Adipocyte (in vitro differentiated cells): Measurements from ENCODE around the gene WFIKKN1.

Experiments used
- DNase-seq: peaks from one replicate; pipeline ENCODE4 v3.0.0-alpha.2; 2015; ENCODE audit warnings: low read depth
- H3K27me3 ChIP-seq: replicated peaks from 2 replicates; pipeline ENCODE4 v1.7.0; 2013; ENCODE audit warnings: mild to moderate bottlenecking, low read length, moderate library complexity; ENCODE audit not compliant: control insufficient read depth, insufficient read depth
- H3K36me3 ChIP-seq: 2 replicates; pipeline ENCODE4 v1.7.0; 2013; ENCODE audit warnings: low read length, mild to moderate bottlenecking, moderate library complexity; ENCODE audit not compliant: control insufficient read depth, insufficient read depth, severe bottlenecking
- H3K4me1 ChIP-seq: 2 replicates; pipeline ENCODE4 v1.7.0; 2013; ENCODE audit warnings: mild to moderate bottlenecking, low read length, moderate library complexity; ENCODE audit not compliant: control insufficient read depth, insufficient read depth
- H3K4me3 ChIP-seq: 2 replicates; pipeline ENCODE4 v1.7.0; 2013; ENCODE audit warnings: mild to moderate bottlenecking, low read length, moderate library complexity
- H3K9ac ChIP-seq: 2 replicates; pipeline ENCODE4 v1.7.0; 2013; ENCODE audit warnings: mild to moderate bottlenecking, low read length, moderate library complexity
- H3K9me3 ChIP-seq: 2 replicates; pipeline ENCODE4 v1.7.0; 2013; ENCODE audit warnings: mild to moderate bottlenecking, low read length, moderate library complexity; ENCODE audit not compliant: control insufficient read depth

Gene WFIKKN1

DNA sequence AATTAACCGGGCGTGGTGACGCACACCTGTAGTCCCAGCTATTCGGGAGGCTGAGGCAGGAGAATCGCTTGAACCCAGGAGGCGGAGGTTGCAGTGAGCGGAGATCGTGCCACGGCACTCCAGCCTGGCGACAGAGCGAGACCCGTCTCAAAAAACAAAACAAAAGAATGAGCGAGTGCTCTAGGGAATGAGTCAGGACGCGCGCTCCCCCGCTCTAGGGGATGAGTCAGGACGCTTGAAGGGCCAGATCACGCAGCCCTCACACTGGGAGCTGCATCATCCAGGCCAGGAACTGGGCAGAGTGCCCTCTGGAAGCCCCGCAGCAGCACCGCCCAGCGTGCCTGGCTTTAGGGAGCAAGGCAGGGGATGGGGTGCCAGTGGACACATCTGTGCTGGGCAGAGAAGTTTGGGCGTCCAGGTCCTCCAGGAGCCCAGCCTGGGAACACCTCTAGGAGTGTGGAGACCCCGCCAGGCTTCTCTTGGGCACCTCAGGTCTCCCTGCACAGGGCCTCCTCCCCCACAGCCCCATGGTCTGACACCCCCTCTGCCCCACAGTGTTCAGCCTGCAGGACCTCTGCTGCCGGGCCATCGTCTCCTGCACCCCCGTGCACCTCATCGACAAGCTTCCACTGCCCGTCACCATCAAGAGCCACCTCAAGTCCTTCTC is 3.9 kb upstream of the WFIKKN1 start:
- no peaks in the 10 kb centered on the region for H3K9me3 ChIP-seq
- peaks cover 11% of the 10 kb centered on the region for H3K36me3 ChIP-seq
- peak; percentile 98 for DNase-seq
- no peak overlapping the region for H3K4me3 ChIP-seq
- peaks cover 27% of the 10 kb centered on the region for H3K4me1 ChIP-seq
- no peaks in the 10 kb centered on the region for H3K27me3 ChIP-seq
- H3K9ac ChIP-seq, result peak overlapping the region; percentile 39

DNA sequence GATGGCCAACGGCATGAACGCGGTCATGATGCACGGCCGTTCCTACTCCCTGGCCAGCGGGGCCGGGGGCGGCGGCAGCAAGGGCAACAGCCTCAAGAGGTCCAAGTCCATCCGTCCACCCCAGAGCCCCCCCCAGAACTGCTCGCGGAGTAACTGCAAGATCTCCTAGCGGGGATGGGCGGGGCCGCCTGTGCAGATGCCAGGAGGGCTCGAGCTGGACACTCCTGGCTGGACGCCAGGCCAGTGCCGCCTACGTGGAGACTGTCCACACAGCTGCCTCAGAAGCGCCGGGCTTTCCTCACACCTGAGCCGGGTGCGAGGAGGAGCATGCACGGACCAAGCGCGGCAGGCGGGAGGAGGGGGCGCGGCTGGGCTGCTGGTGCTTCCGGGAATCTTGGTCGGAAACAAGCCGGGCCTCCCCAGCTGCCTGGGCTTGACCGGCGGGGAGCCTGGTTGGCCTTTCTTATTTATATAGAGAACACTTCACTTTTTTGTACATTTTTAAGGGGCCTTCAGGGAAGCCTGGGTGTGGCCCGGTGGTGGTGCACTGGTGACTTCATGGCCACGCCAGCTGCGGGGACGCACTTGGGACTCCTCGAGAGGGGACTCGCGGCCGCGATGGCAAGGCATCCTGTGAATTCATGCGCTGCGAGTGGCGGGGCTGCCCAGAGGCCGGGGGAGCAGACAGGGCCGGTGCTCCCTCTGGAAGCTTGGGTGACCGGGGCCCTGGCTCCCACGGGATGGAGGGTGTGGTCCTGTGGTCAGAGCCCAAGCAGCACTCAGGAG is 3.1 kb upstream of the WFIKKN1 start:
- no peaks in the 10 kb centered on the region for H3K27me3 ChIP-seq
- H3K9ac ChIP-seq, result no peak overlapping the region
- peaks cover 11% of the 10 kb centered on the region for H3K36me3 ChIP-seq
- H3K4me3 ChIP-seq, result no peak overlapping the region
- no peak for DNase-seq
- H3K9me3 ChIP-seq, result no peaks in the 10 kb centered on the region
- H3K4me1 ChIP-seq, result peaks cover 25% of the 10 kb centered on the region

DNA sequence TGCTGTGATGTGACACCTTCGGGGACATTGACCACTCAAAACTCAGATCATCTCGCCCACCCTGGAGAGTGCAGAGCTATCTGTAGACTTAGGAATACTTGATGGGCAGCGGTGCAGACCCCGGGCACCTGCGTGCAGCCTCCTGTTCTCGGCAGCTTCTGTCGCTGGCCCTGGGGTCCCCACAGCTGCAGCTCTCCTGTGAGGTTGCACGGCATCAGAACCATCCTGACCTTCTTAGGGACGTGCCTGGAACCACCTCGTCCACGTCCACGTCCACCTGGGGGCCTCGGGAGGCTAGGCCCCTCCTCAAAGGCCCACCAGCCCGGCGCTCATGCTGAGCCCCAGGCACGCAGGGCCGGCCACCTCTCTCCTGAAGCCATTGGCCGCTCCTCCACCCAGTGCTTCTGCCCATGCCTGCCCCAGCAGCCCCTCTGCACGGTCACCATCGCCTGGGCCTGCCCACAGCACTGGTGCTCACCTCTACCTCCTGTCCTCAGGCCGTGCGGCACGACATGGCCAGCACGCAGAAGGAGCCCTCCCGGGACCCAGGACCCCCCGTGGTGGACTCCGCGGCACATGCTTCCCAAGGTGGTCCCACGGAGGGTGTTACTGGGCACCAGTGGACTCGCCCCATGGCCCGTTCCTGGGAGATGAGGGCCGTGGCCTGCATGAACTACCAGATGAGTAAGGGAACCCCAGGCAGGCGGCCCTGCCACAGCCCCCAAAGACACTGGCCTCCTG is 2.3 kb upstream of the WFIKKN1 start:
- H3K9me3 ChIP-seq, result no peaks in the 10 kb centered on the region
- no peak for DNase-seq
- H3K9ac ChIP-seq, result no peak overlapping the region
- H3K36me3 ChIP-seq, result peaks cover 11% of the 10 kb centered on the region
- H3K4me3 ChIP-seq, result no peak overlapping the region
- H3K27me3 ChIP-seq, result no peaks in the 10 kb centered on the region
- H3K4me1 ChIP-seq, result peaks cover 22% of the 10 kb centered on the region

DNA sequence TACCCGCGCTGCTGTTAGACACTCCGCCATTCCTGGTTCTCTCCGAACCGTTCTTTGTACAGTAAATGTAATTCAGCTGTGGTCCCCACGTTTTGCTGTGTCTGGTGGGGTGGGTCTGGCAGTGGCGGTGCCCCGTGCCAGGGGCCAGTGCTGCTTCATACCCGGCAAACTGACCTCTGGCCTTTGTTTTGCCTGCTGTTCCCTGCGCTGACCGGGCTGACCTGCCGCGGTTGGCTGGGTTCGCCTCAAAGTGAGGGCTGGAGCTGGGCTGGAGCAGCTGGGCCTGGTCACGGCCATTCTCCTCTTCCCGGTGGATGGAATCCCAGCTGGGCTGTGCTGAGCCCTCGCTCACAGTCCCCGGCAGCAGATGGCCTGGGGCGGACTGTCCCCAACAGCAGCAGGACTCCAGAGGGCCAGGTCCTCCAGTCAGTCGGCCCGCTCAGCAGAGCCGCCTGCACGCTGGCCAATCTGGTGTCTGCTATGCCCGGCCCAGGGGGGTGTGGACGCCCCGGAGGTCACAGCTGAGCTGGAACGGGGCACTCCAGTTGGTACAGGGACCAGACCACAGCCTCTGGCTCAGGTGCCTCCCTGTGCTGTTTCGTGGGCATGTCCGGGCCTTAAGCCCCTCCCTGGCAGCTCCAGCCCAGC is 1.5 kb upstream of the WFIKKN1 start:
- Histone ChIP-seq H3K9ac (no peak overlapping the region), H3K27me3 (no peaks in the 10 kb centered on the region), H3K36me3 (peaks cover 16% of the 10 kb centered on the region), H3K4me3 (no peak overlapping the region), H3K4me1 (peaks cover 22% of the 10 kb centered on the region), H3K9me3 (no peaks in the 10 kb centered on the region)
- DNase-seq, result no peak

DNA sequence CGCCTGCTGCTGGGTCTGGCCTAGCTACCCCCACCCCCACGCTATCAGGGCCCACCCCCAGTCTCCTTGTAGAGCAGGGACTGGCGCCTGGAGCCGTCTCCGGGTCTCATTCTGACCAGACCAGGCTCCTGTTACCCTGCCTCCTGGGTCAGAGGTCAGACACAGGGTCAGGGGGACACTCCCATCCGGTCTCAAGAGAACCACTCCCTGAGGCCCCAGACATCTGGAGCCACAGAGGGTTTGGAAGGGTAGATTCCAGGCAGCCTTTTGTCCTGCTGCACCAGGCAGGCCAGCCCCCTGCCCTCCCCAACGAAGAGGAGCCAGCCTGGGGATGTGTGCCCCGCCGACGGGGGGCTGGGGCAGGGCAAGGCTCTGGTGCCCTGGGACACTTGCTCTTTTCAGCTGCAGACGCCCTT is 944 bp upstream of the WFIKKN1 start:
- H3K9ac ChIP-seq, result peak overlapping the region; percentile 29
- no peaks in the 10 kb centered on the region for H3K9me3 ChIP-seq
- H3K36me3 ChIP-seq, result peaks cover 16% of the 10 kb centered on the region
- H3K27me3 ChIP-seq, result no peaks in the 10 kb centered on the region
- peaks cover 22% of the 10 kb centered on the region for H3K4me1 ChIP-seq
- DNase-seq, result no peak
- no peak overlapping the region for H3K4me3 ChIP-seq

DNA sequence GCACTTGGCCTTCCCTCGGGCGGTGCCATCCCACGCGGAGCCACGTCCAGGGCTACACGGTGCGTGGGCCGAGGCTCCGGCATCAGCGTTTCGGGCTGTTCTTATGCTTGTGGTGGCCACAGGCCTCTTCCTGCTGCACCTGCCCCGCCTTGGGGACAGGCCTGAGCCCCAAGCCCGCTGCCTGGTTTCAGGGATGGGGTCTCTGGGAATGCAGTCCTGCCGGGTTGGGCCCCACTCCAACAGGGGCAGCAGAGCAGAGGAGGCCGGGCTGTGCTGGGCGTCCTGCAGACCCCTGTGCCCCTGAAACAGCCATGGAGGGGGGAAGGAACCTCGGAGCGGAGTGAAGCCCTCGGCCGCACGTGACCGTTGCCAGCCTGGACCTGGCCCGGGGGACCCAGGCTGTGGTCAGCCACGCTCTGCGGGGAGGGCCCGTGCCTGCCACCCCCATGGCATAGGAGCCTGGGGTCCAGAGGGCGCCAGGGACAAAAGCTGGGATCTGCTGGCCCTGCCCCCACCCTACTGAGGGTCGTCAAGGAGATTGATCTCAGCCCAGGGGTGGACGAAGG is 453 bp upstream of the WFIKKN1 start:
- Histone ChIP-seq H3K36me3 (peaks cover 16% of the 10 kb centered on the region), H3K4me3 (no peak overlapping the region), H3K9me3 (no peaks in the 10 kb centered on the region), H3K4me1 (peaks cover 22% of the 10 kb centered on the region), H3K27me3 (no peaks in the 10 kb centered on the region), H3K9ac (peak overlapping the region; percentile 29)
- no peak for DNase-seq

DNA sequence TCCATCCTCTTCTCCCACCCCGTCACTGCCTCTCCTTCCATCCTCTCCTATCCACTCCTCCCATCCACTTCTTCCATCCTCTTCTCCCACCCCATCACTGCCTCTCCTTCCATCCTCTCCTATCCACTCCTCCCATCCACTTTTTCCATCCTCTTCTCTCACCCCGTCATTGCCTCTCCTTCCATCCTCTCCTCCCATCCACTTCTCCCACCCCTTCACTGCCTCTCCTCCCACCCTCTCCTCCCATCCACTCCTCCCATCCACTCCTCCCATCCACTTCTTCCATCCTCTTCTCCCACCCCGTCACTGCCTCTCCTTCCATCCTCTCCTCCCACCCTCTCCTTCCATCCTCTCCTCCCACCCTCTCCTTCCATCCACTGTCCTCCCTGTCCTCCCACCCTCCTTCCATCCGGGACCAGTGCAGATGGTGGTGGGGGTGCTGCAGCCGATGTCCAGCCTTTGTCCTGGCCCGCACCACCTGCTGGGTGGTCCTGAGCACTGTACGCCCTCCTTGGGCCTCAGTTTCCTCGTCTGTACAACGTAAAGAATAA is 1.1 kb downstream of the WFIKKN1 start:
- Histone ChIP-seq H3K27me3 (no peaks in the 10 kb centered on the region), H3K9me3 (no peaks in the 10 kb centered on the region), H3K4me3 (no peak overlapping the region), H3K36me3 (peaks cover 16% of the 10 kb centered on the region), H3K9ac (no peak overlapping the region), H3K4me1 (peaks cover 14% of the 10 kb centered on the region)
- no peak for DNase-seq

DNA sequence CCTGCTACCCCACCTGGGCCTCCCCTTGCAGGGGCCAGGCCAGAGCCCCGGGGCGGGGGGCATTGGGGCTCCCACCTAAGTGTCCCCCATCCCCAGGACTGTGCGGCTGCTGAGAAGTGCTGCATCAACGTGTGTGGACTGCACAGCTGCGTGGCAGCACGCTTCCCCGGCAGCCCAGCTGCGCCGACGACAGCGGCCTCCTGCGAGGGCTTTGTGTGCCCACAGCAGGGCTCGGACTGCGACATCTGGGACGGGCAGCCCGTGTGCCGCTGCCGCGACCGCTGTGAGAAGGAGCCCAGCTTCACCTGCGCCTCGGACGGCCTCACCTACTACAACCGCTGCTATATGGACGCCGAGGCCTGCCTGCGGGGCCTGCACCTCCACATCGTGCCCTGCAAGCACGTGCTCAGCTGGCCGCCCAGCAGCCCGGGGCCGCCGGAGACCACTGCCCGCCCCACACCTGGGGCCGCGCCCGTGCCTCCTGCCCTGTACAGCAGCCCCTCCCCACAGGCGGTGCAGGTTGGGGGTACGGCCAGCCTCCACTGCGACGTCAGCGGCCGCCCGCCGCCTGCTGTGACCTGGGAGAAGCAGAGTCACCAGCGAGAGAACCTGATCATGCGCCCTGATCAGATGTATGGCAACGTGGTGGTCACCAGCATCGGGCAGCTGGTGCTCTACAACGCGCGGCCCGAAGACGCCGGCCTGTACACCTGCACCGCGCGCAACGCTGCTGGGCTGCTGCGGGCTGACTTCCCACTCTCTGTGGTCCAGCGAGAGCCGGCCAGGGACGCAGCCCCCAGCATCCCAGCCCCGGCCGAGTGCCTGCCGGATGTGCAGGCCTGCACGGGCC is 1.9 kb downstream of the WFIKKN1 start:
- H3K36me3 ChIP-seq, result peaks cover 12% of the 10 kb centered on the region
- H3K27me3 ChIP-seq, result no peaks in the 10 kb centered on the region
- H3K9ac ChIP-seq, result no peak overlapping the region
- no peak overlapping the region for H3K4me3 ChIP-seq
- H3K4me1 ChIP-seq, result peaks cover 14% of the 10 kb centered on the region
- DNase-seq, result no peak
- no peaks in the 10 kb centered on the region for H3K9me3 ChIP-seq

DNA sequence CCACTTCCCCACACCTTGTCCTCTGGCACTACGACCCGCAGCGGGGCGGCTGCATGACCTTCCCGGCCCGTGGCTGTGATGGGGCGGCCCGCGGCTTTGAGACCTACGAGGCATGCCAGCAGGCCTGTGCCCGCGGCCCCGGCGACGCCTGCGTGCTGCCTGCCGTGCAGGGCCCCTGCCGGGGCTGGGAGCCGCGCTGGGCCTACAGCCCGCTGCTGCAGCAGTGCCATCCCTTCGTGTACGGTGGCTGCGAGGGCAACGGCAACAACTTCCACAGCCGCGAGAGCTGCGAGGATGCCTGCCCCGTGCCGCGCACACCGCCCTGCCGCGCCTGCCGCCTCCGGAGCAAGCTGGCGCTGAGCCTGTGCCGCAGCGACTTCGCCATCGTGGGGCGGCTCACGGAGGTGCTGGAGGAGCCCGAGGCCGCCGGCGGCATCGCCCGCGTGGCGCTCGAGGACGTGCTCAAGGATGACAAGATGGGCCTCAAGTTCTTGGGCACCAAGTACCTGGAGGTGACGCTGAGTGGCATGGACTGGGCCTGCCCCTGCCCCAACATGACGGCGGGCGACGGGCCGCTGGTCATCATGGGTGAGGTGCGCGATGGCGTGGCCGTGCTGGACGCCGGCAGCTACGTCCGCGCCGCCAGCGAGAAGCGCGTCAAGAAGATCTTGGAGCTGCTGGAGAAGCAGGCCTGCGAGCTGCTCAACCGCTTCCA is 2.7 kb downstream of the WFIKKN1 start:
- H3K4me1 ChIP-seq, result peaks cover 14% of the 10 kb centered on the region
- no peak overlapping the region for H3K4me3 ChIP-seq

More for the DNA sequence above, 2.7 kb downstream of the WFIKKN1 start:
- H3K9me3 ChIP-seq, result no peaks in the 10 kb centered on the region
- peaks cover 11% of the 10 kb centered on the region for H3K36me3 ChIP-seq
- no peak overlapping the region for H3K9ac ChIP-seq
- DNase-seq, result no peak
- no peaks in the 10 kb centered on the region for H3K27me3 ChIP-seq
